HG03060 (cell line): ENCODE measurements around the gene KCTD20.
"Not testable (repeated sequence)": the region's sequence is repeated elsewhere in the genome, so short reads cannot be mapped to it uniquely, and the experiment has no call there.

Experiments
- ATAC-seq: cut with Tn5 transposase; IDR thresholded peaks from one replicate; pipeline ENCODE4 v1.9.1; 2021; ENCODE audit warnings: low read depth, moderate number of reproducible peaks; ENCODE audit not compliant: unreplicated experiment

Gene KCTD20

DNA sequence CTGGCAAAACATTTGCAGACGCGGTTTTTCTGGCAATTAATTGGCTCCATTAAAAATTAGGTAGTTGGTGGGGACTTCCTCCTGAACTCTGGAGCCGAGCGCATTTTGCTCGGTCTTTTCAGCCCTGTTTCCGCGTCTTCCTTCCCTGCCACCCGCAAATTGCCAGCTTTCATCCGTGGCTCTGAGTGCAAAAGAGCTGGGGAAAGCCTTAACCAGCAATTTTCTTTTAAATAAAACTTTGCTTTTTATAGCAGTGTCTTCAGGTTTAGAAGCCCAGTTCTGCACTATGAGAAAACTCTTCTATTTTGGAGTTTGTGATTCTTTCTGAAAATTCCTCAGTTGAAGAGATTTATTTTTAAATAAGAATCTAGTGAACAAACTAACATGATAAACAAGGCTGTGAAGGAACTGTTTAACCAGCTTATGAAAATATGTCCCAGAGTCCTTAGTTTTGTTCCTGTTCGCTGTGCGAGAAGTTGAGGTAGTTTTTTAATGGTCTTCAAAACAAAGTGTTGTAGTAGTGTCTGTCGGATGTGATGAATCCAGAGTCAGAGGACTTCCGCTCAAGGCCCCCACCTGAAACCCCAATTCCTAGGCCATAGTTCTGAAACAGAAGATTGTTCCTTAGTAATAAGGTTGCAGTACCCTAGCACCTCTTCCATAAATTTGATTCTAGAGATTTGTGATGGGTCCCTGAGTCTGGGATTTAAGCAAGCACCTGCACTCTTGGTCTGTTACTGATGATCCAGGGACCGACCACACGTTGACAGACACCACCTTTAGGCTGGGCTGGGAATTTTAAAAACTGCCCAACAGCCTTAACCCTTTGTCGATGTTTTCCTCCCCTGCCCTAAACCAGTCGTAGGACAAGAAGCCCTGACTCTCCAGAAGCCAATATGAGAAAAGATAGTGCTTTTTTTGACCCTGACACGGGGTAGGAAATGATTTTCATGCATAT lies 950 bp downstream of the KCTD20 start:
- no peak for ATAC-seq

DNA sequence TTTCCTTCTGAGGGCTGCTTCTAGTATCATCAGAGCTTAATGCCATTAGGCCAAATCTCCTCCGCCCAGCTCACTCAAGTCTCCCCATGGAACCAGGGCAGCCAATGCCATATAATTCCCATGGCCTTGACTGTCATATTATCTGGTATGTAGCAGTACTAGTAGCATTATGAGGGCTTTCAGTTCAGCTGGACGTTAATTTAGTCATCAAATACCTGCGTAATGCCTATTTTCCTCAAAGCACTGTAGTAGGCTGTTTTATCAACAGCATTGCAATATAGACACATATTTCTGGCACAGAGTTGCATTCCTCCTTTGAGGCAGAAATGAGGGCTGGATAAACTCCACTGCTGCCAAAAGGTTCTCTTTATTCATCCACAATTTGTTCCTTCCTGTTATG lies 1.7 kb downstream of the KCTD20 start:
- ATAC-seq: no peak

DNA sequence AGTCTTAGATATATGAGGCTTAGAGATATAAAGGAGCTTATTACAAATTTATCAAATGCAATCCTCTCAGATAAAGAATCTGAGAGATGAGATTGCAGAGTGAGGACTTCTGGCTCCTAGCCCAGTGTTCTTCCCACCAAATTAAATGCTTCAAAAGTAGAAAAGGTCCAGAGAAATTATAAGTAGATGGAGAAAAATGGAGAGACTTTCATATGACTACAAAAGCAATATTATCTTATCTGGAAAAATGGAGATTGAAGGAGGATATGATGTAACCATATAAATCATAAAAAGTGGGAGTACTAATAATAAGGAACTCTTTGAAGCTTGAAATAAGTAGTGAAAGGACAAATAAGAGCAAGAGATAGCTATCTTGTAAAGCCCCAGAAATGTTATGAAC lies 2.8 kb downstream of the KCTD20 start:
- ATAC-seq: no peak

DNA sequence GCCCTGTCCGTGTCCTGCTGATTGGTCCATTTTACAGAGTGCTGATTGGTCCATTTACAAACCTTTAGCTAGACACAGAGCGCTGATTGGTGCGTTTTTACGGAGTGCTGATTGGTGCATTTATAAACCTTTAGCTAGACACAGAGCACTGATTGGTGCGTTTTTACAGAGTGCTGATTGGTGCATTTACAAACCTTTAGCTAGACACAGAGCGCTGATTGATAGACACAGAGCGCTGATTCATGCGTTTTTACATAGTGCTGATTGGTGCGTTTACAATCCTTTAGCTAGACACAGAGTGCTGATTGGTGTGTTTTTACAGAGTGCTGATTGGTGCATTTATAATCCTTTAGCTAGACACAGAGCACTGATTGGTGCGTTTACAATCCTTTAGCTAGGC lies 6.4 kb downstream of the KCTD20 start:
- not testable (repeated sequence) for ATAC-seq

DNA sequence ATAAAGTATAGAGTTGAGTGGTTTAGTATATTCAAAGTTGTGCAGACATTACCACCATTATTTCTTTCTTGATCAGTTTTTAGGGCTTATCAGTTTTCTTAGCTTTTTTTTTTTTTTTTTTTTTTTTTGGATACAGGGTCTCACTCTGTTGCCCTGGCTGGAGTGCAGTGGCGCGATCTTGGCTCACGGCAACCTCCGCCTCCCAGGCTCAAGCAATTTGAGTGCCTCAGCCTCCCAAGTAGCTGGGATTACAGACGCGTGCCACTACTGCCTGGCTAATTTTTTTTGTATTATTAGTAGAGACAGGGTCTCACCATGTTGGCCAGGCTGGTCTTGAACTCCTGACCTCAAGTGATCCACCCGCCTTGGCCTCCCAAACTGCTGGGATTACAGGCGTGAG lies 10.1 kb downstream of the KCTD20 start:
- not testable (repeated sequence) for ATAC-seq

DNA sequence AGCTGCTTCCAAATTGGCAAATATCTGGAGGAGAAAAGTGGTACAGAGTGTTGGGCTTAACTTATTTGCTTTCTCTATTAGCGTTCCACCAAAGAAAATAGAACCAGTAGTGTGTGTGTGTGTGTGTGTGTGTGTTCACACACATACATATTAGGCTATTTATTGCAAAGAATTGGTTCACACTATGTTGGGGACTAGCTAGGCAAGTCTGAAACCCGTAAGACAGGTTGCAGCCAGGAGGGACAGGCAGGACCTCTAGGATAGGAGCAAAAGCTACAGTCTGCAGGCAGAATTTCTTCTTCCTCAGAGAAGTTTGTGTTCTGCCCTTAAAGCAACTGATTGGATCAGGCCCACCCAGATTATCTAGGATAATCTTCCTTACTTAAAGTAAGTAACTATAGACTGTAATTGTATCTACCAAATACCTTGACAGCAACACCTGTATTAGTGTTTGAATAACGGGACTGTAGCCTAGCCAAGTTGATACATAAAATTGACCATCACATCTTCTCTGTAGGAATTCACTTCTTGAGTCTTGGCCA lies 12.8 kb downstream of the KCTD20 start:
- ATAC-seq: no peak

DNA sequence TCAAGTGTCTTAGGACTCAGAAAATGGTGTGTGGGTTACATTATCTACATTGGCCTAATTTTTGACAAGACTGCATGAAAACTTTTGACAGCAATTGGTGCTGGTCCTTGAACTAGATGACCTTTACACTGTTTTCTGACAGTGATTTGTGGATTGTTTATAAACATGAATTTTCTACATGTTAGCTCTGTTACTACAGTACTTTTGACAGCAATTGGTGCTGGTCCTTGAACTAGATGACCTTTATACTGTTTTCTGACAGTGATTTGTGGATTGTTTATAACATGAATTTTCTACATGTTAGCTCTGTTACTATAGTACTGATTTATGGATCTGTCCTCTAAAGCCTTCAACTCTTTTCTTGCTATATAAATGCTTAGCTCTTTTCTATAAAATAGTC lies 16.7 kb downstream of the KCTD20 start:
- ATAC-seq: no peak

DNA sequence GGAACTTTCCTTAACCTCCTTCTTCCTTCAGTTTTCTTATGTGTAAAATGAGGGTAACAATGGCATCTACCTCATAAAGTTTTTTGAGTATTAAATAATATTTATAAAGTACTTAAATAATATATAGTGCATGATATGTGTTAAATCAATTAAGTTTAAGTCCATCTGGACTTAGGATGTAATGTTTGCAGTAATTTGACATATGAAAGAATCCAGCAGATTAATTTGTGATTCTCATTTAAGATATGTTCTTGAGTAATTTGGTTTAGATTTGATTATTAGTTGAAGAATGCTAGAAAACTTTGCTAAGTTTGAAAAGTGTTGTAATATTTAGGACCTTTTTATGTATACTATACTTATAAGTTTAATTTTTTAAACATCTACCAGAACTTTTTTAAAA lies 18.1 kb downstream of the KCTD20 start:
- ATAC-seq: no peak

DNA sequence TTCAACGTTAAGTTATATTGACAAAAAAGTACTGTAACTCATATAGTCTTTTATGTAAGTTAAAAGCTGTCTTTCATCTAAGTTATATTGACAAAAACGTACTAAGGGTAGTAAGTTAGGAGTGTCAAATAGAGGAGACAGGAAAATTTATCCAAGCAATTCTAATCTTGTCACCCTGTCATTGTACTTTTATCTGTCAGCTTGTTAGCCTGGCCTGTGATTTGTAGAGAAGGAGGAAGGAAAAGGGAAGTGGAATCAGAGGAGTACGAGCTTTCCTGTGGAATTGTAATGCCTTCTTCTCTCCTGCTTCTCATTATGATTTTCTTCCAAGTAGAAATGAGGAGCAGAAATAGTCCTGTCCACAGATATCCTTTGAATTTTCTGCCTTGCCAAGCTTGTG lies 18.8 kb downstream of the KCTD20 start:
- ATAC-seq: no peak

DNA sequence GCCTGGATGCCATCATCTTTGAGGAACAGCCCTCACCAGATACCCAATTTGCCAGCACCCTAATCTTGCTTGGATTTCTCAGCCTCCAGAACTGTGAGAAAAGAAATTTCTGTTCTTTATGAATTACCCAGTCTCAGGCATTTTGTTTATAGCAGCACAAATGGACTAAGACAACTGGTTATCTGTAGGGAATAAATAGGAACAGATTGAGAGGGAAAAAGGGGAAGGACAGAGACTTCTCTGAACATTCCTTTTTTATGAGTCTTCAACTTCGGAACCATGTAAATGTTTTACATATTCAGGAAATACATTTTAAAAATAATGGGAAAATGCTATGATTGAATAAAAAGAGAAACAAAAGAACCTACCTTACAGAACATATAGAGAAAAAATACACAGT lies 20.9 kb downstream of the KCTD20 start:
- no peak for ATAC-seq

DNA sequence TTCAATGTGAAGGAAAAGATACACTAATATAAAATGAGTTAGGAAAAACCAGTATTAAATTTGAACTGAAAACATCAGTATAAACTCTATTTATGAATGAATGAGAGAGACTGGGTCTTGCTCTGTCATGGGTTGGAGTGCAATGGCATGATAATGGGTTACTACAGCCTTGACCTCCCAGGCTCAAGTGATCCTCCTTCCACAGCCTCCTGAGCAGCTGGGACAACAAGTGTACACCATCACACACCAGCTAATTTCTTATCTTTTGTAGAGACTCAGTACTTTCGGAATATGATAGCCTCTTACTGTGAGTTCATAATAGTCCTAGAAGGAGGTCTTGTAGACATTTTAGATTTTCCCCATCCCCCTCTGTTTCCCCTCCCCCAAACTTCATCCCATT lies 21.4 kb downstream of the KCTD20 start:
- ATAC-seq: no peak

DNA sequence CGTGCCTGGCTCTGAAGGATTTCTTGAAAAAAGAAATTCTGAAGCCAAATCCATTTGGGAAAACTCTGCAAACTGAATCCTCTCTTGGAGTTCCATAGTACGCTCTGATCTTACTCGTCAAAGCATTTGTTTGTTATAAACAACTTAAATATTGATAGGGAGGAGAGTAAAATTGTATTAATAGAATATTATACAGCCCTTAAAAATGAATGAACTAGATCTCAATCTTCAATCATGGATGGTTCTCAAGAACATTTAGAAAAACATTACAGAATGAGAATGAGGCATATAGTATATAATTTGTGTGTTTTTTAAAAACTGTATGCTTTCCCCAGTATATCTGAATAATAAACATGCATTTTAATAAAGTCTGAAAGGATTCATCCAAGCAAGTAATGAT lies 24.8 kb downstream of the KCTD20 start:
- ATAC-seq: no peak

DNA sequence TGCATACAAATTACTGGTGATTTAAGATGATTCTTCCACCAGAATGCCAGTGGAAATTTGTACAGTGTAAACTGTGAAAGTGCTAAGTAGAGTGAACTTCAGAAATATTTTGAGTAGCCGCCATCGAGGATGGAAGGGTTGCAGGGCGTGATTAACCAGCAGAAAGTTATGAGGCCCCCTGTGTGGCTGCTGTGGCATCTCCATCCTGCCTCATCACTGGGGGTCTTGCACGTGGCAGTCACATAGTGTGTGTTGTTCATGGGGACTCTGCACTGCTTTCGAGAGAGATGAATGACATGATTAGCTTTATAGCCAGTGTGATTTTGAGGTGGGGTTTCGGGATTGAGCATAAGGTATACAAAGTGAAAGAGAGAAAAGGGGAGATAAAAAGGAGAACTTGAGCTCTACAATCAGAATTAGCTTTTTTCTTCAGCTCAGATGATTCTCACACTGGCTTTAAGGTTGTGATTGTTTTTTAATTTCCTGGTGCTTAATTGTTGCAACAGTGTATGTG lies 26.4 kb downstream of the KCTD20 start:
- ATAC-seq: no peak

DNA sequence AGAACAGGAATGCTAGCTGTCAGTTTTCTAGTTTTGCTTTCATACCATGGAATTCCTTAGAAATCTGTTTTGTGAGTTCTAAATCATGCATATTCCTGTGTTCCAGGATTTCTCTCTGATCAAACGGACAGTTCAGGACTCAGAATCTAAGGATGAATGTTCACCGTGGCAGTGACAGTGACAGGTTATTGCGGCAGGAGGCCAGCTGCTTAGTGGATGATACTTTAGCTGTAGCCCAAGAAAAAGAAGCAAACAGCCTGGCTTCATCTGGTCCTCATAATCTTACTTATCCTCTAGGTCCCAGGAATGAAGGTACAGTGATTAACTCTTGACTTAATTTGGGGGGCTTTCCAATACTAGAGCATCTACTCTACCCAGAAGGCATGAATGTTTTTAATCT lies 27.1 kb downstream of the KCTD20 start:
- no peak for ATAC-seq

DNA sequence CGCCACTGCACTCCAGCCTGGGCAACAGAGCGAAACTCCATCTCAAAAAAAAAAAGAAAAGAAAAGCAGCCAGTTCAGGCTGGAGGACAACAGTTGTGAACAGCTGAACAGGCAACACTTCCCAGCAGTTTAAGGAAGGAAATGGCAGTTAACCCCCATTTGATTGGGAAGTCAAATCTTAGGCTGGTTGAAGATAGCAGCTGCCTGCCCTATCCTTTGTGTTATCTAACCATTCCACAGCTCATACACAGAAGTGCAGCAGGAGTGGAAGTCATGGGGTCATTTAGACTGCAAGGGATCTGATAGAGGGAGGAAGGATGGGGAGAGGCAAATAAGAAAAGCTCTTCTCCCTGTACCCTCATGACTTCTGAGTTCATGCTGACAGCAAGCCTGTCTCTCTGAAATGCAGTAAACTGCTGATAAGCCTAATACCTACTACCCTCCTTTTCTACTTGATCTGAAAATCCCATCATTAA lies 35.3 kb downstream of the KCTD20 start:
- ATAC-seq: no peak

DNA sequence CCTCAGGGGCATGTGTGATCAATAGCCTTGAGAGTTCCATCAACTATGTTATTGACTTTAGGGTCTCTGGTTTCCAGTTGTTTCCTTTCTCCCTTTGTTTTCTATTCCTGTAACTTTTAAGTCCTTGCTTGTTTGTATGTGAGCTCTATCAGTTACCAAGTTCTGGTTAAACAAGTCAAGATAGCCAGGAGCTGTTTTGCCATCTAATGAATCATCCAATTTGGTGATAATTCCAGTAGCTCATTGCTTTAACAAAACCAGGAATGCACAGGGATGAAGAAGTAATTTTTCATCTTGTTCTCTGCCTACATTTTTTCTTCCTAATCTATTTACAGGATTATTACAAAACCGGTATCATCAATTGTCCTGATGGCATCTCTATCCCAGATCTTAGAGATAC lies 36.5 kb downstream of the KCTD20 start:
- no peak for ATAC-seq

DNA sequence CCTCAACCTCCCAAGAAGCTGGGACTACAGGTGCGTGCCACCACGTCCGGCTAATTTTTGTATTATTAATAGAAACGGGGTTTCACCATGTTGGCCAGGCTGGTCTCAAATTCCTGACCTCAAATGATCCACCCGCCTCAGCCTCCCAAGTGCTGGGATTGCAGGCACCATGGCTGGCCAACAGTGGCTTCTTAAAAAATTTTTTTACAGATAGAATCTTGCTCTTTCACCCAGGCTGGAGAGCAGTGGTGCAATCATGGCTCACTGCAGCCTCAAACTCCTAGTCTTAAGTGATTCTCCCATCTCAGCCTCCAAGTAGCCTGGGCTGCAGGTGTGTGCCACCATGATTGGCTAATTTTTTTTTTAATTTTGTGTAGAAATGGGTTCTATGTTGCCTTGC lies 40.5 kb downstream of the KCTD20 start:
- not testable (repeated sequence) for ATAC-seq

DNA sequence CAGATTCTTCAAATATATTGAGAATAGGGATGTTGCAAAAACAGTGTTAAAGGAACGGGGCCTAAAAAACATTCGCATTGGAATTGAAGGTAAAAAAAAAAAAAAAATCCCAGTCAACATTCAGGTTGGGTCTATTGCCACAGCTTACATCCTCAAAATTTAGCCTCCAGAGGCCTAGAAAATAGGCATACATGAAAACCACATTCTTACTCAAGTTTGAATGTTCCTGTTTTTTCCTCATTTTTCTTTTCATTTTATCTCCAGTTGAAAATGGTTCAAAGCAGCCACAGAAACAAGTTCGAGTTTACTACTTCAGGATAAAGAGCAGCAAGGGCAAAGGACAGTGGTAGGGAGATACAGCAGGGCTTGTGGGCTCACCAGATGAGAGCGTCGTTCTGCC lies 41.9 kb downstream of the KCTD20 start:
- no peak for ATAC-seq

DNA sequence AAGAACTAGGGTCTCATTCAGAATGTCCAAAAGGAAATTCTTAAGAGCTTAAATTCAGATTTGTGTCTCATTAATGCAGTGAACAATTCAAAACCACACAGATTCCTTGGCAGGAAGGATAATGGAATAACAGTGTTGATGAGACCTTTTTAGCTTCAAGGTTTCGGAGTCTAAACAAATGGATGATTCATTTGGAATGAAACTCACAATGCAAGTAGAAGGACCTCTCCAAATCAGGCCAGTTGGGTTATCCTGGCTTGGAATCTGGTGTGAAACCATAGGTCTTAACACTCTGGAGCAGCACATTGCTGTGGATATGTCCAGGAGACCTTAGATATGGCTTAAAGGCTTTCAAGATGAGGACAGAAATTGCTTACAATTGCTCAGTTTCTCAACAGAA lies 44.9 kb downstream of the KCTD20 start:
- no peak for ATAC-seq

DNA sequence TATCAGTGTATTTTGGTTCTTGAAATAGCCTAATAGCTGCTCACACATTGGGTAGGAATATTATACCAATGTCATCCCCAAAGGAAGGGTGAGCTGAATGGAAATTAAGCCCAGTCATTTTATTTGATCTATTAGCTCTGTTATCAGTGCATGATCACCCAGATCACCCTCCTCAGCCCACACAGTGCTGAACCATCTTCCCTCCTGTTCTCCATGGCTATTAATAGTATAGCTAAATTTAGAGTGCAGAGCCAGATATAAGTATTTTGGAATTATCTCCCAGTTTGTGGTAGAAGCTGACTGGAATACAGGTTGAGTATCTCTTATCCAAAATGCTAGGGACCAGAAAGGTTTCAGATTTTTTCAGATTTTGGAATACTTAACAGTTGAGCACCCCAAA lies 45.4 kb downstream of the KCTD20 start:
- no peak for ATAC-seq

DNA sequence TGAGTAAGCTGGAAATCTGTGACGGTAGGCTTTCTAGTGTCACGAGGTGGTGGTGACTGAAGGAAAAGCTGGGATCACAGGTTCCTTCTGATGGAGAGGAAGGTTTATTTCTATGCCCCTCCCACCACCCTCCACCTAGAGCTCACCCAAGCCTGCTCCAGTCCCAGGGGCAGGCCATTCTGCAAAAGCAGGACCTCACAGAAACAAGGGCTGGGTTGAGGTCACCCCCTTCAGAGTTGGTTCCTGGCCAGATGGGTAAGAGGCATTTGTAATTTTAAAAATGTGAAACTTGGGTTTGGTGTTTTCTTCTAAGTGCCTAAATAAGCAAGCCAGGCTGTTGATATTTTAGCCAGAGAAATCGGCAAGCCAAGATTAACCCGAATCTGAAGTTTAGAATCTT lies 46.6 kb downstream of the KCTD20 start:
- no peak for ATAC-seq
